Thyroid gland (tissue), 4 donors: Measurements from ENCODE around the gene FIGNL2.

Experiments
- CTCF ChIP-seq, 6 experiments: fragments of 200-600 bp in 3 of 6; fragments of 450-650 bp in 3 of 6; sonication (generic) in 3 of 6; IDR thresholded peaks; one replicate each; pipeline ENCODE4 v1.5.1; 2016 to 2019; ENCODE audit warnings: antibody characterized with exemption in 6 of 6, mild to moderate bottlenecking in 2 of 6, inconsistent platforms in 1 of 6, moderate library complexity in 1 of 6
- POLR2A ChIP-seq, 2 donors: fragments of 450-650 bp; IDR thresholded peaks; one replicate each; pipeline ENCODE4 v1.6.1; 2017; ENCODE audit warnings: antibody characterized with exemption in 2 of 2, mild to moderate bottlenecking in 2 of 2, moderate library complexity in 1 of 2

GRCh38 chr12:51850081-51850964, 1.8 kb upstream of the FIGNL2 start:
- TF ChIP-seq CTCF (IDR thresholded peaks at IDR 0.05), result no peak
- no peak for TF ChIP-seq POLR2A (IDR thresholded peaks at IDR 0.05)
